ENCODE data around the gene PRKN. TPM values are rescaled to one million over a fixed set of nuclear protein-coding genes. Genes with fewer than 3 reads are reported as not detected.

Gene PRKN
- polyA plus RNA-seq, 1 donor from 2014 or later: 1.2 TPM

- H3F3A ChIP-seq (ENCODE audit: insufficient read depth, low read length, poor library complexity, severe bottlenecking): no peaks in the 10 kb centered on the region
- no peaks in the 10 kb centered on the region for H3K27me3 ChIP-seq (ENCODE audit: insufficient read depth, low read depth, low read length)
- H3K4me2 ChIP-seq (ENCODE audit: low read length): no peak overlapping the region
- H3K9me2 ChIP-seq (ENCODE audit: insufficient read depth, low read length): no peaks in the 10 kb centered on the region
- no peaks in the 10 kb centered on the region for H4K20me1 ChIP-seq (ENCODE audit: insufficient read depth)
- H3K9me3 ChIP-seq (ENCODE audit: low read length): no peaks in the 10 kb centered on the region
- no peak overlapping the region for H2AFZ ChIP-seq (ENCODE audit: low read depth, low read length)
- H3K27ac ChIP-seq (ENCODE audit: low read length): no peak overlapping the region
- no peak overlapping the region for H3K9ac ChIP-seq (ENCODE audit: low read length)
- H3K36me3 ChIP-seq (ENCODE audit: insufficient read depth, low read length): no peaks in the 10 kb centered on the region
- TF ChIP-seq REST (IDR thresholded peaks at IDR 0.05; ENCODE audit: borderline replicate concordance): no peak
- no peak for TF ChIP-seq RAD21 (conservative IDR thresholded peaks at IDR 0.05)
- TF ChIP-seq POLR2AphosphoS5 (IDR thresholded peaks at IDR 0.05): no peak
- TF ChIP-seq MXI1 (conservative IDR thresholded peaks at IDR 0.05; ENCODE audit: poor library complexity, severe bottlenecking): no peak
- no peak for TF ChIP-seq EP300 (conservative IDR thresholded peaks at IDR 0.05; ENCODE audit: poor library complexity, severe bottlenecking)
- no peak for TF ChIP-seq EZH2 (IDR thresholded peaks at IDR 0.05; ENCODE audit: borderline replicate concordance, insufficient read depth, low read length, poor library complexity, severe bottlenecking)
- TF ChIP-seq SMC3 (conservative IDR thresholded peaks at IDR 0.05; ENCODE audit: poor library complexity): no peak
- no peak for TF ChIP-seq CTCF (IDR thresholded peaks at IDR 0.05; ENCODE audit: poor library complexity, severe bottlenecking)
- TF ChIP-seq TAF1 (IDR thresholded peaks at IDR 0.05; ENCODE audit: low read depth): no peak
- H3K79me2 ChIP-seq (replicated peaks; ENCODE audit: insufficient read depth, low read length): no peaks in the 10 kb centered on the region
- H3K4me3 ChIP-seq (ENCODE audit: low read length): no peak overlapping the region
These were observed 669.2 kb downstream of the PRKN start for GRCh38 chr6:162058281-162058875.

GRCh38 chr6:162056745-162057144, 670.8 kb downstream of the PRKN start:
- H3K27ac ChIP-seq (ENCODE audit: low read length): no peak overlapping the region
- TF ChIP-seq REST (IDR thresholded peaks at IDR 0.05; ENCODE audit: borderline replicate concordance) (no peak), SMC3 (conservative IDR thresholded peaks at IDR 0.05; ENCODE audit: poor library complexity) (no peak), MXI1 (conservative IDR thresholded peaks at IDR 0.05; ENCODE audit: poor library complexity, severe bottlenecking) (no peak), TAF1 (IDR thresholded peaks at IDR 0.05; ENCODE audit: low read depth) (no peak), POLR2AphosphoS5 (IDR thresholded peaks at IDR 0.05) (no peak), CTCF (IDR thresholded peaks at IDR 0.05; ENCODE audit: poor library complexity, severe bottlenecking) (no peak), EP300 (conservative IDR thresholded peaks at IDR 0.05; ENCODE audit: poor library complexity, severe bottlenecking) (no peak), EZH2 (IDR thresholded peaks at IDR 0.05; ENCODE audit: borderline replicate concordance, insufficient read depth, low read length, poor library complexity, severe bottlenecking) (no peak), RAD21 (conservative IDR thresholded peaks at IDR 0.05) (no peak)
- no peaks in the 10 kb centered on the region for H3K9me3 ChIP-seq (ENCODE audit: low read length)
- no peaks in the 10 kb centered on the region for H3K27me3 ChIP-seq (ENCODE audit: insufficient read depth, low read depth, low read length)
- H3K79me2 ChIP-seq (replicated peaks; ENCODE audit: insufficient read depth, low read length): no peaks in the 10 kb centered on the region
- H3K4me2 ChIP-seq (ENCODE audit: low read length): no peak overlapping the region
- H3K9me2 ChIP-seq (ENCODE audit: insufficient read depth, low read length): no peaks in the 10 kb centered on the region
- no peak overlapping the region for H3K9ac ChIP-seq (ENCODE audit: low read length)
- H2AFZ ChIP-seq (ENCODE audit: low read depth, low read length): no peak overlapping the region
- H3F3A ChIP-seq (ENCODE audit: insufficient read depth, low read length, poor library complexity, severe bottlenecking): no peaks in the 10 kb centered on the region
- H4K20me1 ChIP-seq (ENCODE audit: insufficient read depth): no peaks in the 10 kb centered on the region
- no peaks in the 10 kb centered on the region for H3K36me3 ChIP-seq (ENCODE audit: insufficient read depth, low read length)
- no peak overlapping the region for H3K4me3 ChIP-seq (ENCODE audit: low read length)

All from neural cell (in vitro differentiated cells).